ENCODE results near the gene FYB1. TPM values are rescaled to one million over a fixed set of nuclear protein-coding genes. Genes with fewer than 3 reads are reported as not detected.

The FYB1 gene
- total RNA-seq, 2 experiments from 2014 or later: 0.16 TPM; not detected in 1

- no peaks in the 10 kb centered on the region for H3K9me3 ChIP-seq (ENCODE audit: low read length)
- no peak overlapping the region for H2AFZ ChIP-seq (ENCODE audit: low read length)
- intact Hi-C loops (cut with micrococcal nuclease; ENCODE audit: unreplicated experiment): no loop called here
- CTCF ChIA-PET (ENCODE audit: unreplicated experiment): no interaction called here
- no peak overlapping the region for H3K4me3 ChIP-seq (ENCODE audit: low read depth, low read length, poor library complexity, severe bottlenecking)
- no peak overlapping the region for H3K27ac ChIP-seq (ENCODE audit: low read depth, low read length, poor library complexity, severe bottlenecking)
- H3K79me2 ChIP-seq (ENCODE audit: insufficient read depth, low read depth, low read length): no peaks in the 10 kb centered on the region
- no peaks in the 10 kb centered on the region for H4K20me1 ChIP-seq (ENCODE audit: insufficient read depth, low read length)
- no TSS peak for BruUV-seq (replicated peaks)
- POLR2A ChIA-PET: interaction anchor here (1.2 kb wide), 1 partner anchor 34 kb away, joined by 4 read pairs; no protein-coding TSS in a partner anchor
- H3K36me3 ChIP-seq (ENCODE audit: insufficient read depth, low read length): no peaks in the 10 kb centered on the region
- H3K9me2 ChIP-seq (ENCODE audit: insufficient read depth, low read length): no peaks in the 10 kb centered on the region
- no peaks in the 10 kb centered on the region for H3K4me1 ChIP-seq (ENCODE audit: insufficient read depth, low read length, poor library complexity, severe bottlenecking)
- no peak overlapping the region for H3K4me2 ChIP-seq (ENCODE audit: low read length)
- no peak for TF ChIP-seq EZH2phosphoT487 (IDR thresholded peaks at IDR 0.05; ENCODE audit: borderline replicate concordance, low read depth, low read length)
- TF ChIP-seq, protein P1, sequence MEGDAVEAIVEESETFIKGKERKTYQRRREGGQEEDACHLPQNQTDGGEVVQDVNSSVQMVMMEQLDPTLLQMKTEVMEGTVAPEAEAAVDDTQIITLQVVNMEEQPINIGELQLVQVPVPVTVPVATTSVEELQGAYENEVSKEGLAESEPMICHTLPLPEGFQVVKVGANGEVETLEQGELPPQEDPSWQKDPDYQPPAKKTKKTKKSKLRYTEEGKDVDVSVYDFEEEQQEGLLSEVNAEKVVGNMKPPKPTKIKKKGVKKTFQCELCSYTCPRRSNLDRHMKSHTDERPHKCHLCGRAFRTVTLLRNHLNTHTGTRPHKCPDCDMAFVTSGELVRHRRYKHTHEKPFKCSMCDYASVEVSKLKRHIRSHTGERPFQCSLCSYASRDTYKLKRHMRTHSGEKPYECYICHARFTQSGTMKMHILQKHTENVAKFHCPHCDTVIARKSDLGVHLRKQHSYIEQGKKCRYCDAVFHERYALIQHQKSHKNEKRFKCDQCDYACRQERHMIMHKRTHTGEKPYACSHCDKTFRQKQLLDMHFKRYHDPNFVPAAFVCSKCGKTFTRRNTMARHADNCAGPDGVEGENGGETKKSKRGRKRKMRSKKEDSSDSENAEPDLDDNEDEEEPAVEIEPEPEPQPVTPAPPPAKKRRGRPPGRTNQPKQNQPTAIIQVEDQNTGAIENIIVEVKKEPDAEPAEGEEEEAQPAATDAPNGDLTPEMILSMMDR (conservative IDR thresholded peaks at IDR 0.05; ENCODE audit: low read length): no peak
- DNase-seq (ENCODE audit: low spot score): no peak
These were observed 17.4 kb downstream of the FYB1 start for GRCh38 chr5:39201781-39202596.

GRCh38 chr5:39201160-39201780 lies 18.1 kb downstream of the FYB1 start:
- no peaks in the 10 kb centered on the region for H3K4me1 ChIP-seq (ENCODE audit: insufficient read depth, low read length, poor library complexity, severe bottlenecking)
- no TSS peak for BruUV-seq (replicated peaks)
- H3K79me2 ChIP-seq (ENCODE audit: insufficient read depth, low read depth, low read length): no peaks in the 10 kb centered on the region
- no peak for DNase-seq (ENCODE audit: low spot score)
- H3K36me3 ChIP-seq (ENCODE audit: insufficient read depth, low read length): no peaks in the 10 kb centered on the region
- intact Hi-C loops (cut with micrococcal nuclease; ENCODE audit: unreplicated experiment): no loop called here
- H4K20me1 ChIP-seq (ENCODE audit: insufficient read depth, low read length): no peaks in the 10 kb centered on the region
- H3K9me3 ChIP-seq (ENCODE audit: low read length): no peaks in the 10 kb centered on the region
- H3K4me2 ChIP-seq (ENCODE audit: low read length): no peak overlapping the region
- H3K9me2 ChIP-seq (ENCODE audit: insufficient read depth, low read length): no peaks in the 10 kb centered on the region
- CTCF ChIA-PET (ENCODE audit: unreplicated experiment): no interaction called here
- POLR2A ChIA-PET: interaction anchor here (0.8 kb wide), 1 partner anchor 16 kb away, joined by 3 read pairs; no protein-coding TSS in a partner anchor
- H3K27ac ChIP-seq (ENCODE audit: low read depth, low read length, poor library complexity, severe bottlenecking): no peak overlapping the region
- TF ChIP-seq, protein P1 (conservative IDR thresholded peaks at IDR 0.05; ENCODE audit: low read length): no peak
- no peak for TF ChIP-seq EZH2phosphoT487 (IDR thresholded peaks at IDR 0.05; ENCODE audit: borderline replicate concordance, low read depth, low read length)
- no peak overlapping the region for H3K4me3 ChIP-seq (ENCODE audit: low read depth, low read length, poor library complexity, severe bottlenecking)
- no peak overlapping the region for H2AFZ ChIP-seq (ENCODE audit: low read length)

DNA sequence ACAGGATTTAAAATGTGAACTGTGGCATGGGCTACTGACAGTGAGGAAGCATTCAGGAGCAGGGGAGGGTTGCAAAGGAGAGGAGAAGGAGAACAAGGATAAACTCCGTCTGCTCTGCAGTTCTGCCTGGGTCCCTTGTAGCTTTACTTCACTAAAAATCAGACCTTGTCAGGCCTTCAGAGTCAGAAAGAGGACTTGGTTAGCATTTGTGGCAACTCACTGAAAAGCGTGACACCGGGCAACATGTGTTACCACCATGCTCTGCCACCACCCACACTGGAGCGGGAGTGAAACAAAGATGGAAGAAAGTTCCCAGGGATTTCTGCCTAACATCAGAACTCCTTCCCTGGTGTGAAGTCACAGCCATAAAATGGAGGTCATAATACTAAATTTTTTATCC lies 19.3 kb downstream of the FYB1 start:
- no peaks in the 10 kb centered on the region for H3K9me3 ChIP-seq (ENCODE audit: low read length)
- H3K27ac ChIP-seq (ENCODE audit: low read depth, low read length, poor library complexity, severe bottlenecking): no peak overlapping the region
- CTCF ChIA-PET (ENCODE audit: unreplicated experiment): no interaction called here
- H3K79me2 ChIP-seq (ENCODE audit: insufficient read depth, low read depth, low read length): no peaks in the 10 kb centered on the region
- BruUV-seq (replicated peaks): no TSS peak
- H2AFZ ChIP-seq (ENCODE audit: low read length): no peak overlapping the region
- no peaks in the 10 kb centered on the region for H3K36me3 ChIP-seq (ENCODE audit: insufficient read depth, low read length)
- no peaks in the 10 kb centered on the region for H3K4me1 ChIP-seq (ENCODE audit: insufficient read depth, low read length, poor library complexity, severe bottlenecking)
- no peaks in the 10 kb centered on the region for H3K9me2 ChIP-seq (ENCODE audit: insufficient read depth, low read length)
- no peak overlapping the region for H3K4me3 ChIP-seq (ENCODE audit: low read depth, low read length, poor library complexity, severe bottlenecking)
- H4K20me1 ChIP-seq (ENCODE audit: insufficient read depth, low read length): no peaks in the 10 kb centered on the region
- TF ChIP-seq EZH2phosphoT487 (IDR thresholded peaks at IDR 0.05; ENCODE audit: borderline replicate concordance, low read depth, low read length): no peak
- TF ChIP-seq, protein P1 (conservative IDR thresholded peaks at IDR 0.05; ENCODE audit: low read length): no peak
- no peak overlapping the region for H3K4me2 ChIP-seq (ENCODE audit: low read length)
- DNase-seq (ENCODE audit: low spot score): no peak
- POLR2A ChIA-PET: interaction anchor here (0.8 kb wide), 1 partner anchor 15 kb away, joined by 3 read pairs; no protein-coding TSS in a partner anchor
- intact Hi-C loops (cut with micrococcal nuclease; ENCODE audit: unreplicated experiment): no loop called here
